Posterior cingulate gyrus (tissue), 11 donors: Measurements from ENCODE around the gene ZNF326.
"Not testable (repeated sequence)": the region's sequence is repeated elsewhere in the genome, so short reads cannot be mapped to it uniquely, and the experiment has no call there.

Source experiments
- DNase-seq, 10 donors: peaks; one replicate each; pipeline versions ENCODE4 v3.0.0 to v3.0.0-alpha.2; 2020 to 2021; ENCODE audit warnings: mixed read lengths in 3 of 10
- intact Hi-C: fragments of 100-400 bp; cut with DNase I; formaldehyde crosslinking; loops from one replicate; pipeline ENCODE4 v1.15.1; 2023

Gene ZNF326

GRCh38 chr1:89965193-89965768 lies 29.6 kb upstream of the ZNF326 start:
- DNase-seq: no peak
- intact Hi-C loops: no loop called here

- no peak for DNase-seq
- intact Hi-C loops: no loop called here
These were observed 28.3 kb upstream of the ZNF326 start for GRCh38 chr1:89966656-89967055.

- intact Hi-C loops: no loop called here
- DNase-seq: no peak
These were observed 23.3 kb upstream of the ZNF326 start for GRCh38 chr1:89971600-89971999.

- DNase-seq: no peak
- intact Hi-C loops: no loop called here
These were observed 22.9 kb upstream of the ZNF326 start for GRCh38 chr1:89972024-89972423.

GRCh38 chr1:89973471-89974127 lies 21.3 kb upstream of the ZNF326 start:
- intact Hi-C loops: no loop called here
- DNase-seq: no peak

- intact Hi-C loops: no loop called here
These were observed 20.7 kb upstream of the ZNF326 start for GRCh38 chr1:89974256-89974655.

GRCh38 chr1:89974696-89975470 lies 20.0 kb upstream of the ZNF326 start:
- DNase-seq: no peak
- intact Hi-C loops: no loop called here

More at GRCh38 chr1:89974256-89974655, 20.7 kb upstream of the ZNF326 start:
- no peak for DNase-seq

- no peak for DNase-seq
- intact Hi-C loops: no loop called here
These were observed 19.3 kb upstream of the ZNF326 start for GRCh38 chr1:89975540-89976125.

GRCh38 chr1:89978755-89979154 lies 16.2 kb upstream of the ZNF326 start:
- DNase-seq: no peak
- intact Hi-C loops: no loop called here

GRCh38 chr1:89980605-89981004 lies 14.3 kb upstream of the ZNF326 start:
- DNase-seq: no peak
- intact Hi-C loops: no loop called here

GRCh38 chr1:89982846-89983245 lies 12.1 kb upstream of the ZNF326 start:
- DNase-seq: not testable (repeated sequence)

GRCh38 chr1:89984564-89985116 lies 10.3 kb upstream of the ZNF326 start:
- intact Hi-C loops: loop anchor here (5.0 kb wide), 2 partner anchors 142 to 162 kb away; partner anchors contain the start of gene LRRC8D
- DNase-seq: peak in 1 of 10 donors; percentile 66

More at GRCh38 chr1:89982846-89983245, 12.1 kb upstream of the ZNF326 start:
- intact Hi-C loops: not testable (repeated sequence)

- DNase-seq: no peak
- intact Hi-C loops: loop anchor here (5.0 kb wide), 2 partner anchors 144 to 164 kb away; partner anchors contain the start of gene LRRC8D
These were observed 8.9 kb upstream of the ZNF326 start for GRCh38 chr1:89986020-89986419.

- intact Hi-C loops: loop anchor here (1.0 to 5.0 kb wide), 4 partner anchors 145 to 207 kb away; partner anchors contain the start of gene LRRC8D
- peak in 3 of 10 donors; percentile 45 to 60 (median 59) for DNase-seq
These were observed 7.6 kb upstream of the ZNF326 start for GRCh38 chr1:89987159-89987819.

- no peak for DNase-seq
These were observed 5.8 kb upstream of the ZNF326 start for GRCh38 chr1:89989099-89989498.

GRCh38 chr1:89989799-89990198 lies 5.1 kb upstream of the ZNF326 start:
- intact Hi-C loops: loop anchor here (5.0 kb wide), 2 partner anchors 147 to 167 kb away; partner anchors contain the start of gene LRRC8D
- DNase-seq: no peak

More at GRCh38 chr1:89989099-89989498, 5.8 kb upstream of the ZNF326 start:
- intact Hi-C loops: loop anchor here (5.0 kb wide), 2 partner anchors 147 to 167 kb away; partner anchors contain the start of gene LRRC8D

GRCh38 chr1:89990976-89991831 lies 3.7 kb upstream of the ZNF326 start:
- intact Hi-C loops: no loop called here
- DNase-seq: no peak

- intact Hi-C loops: no loop called here
- DNase-seq: peak in 1 of 10 donors; percentile 62
These were observed 1.4 kb upstream of the ZNF326 start for GRCh38 chr1:89993541-89993940.
